ENCODE measurements around the gene KRT23. TPM values are rescaled to one million over a fixed set of nuclear protein-coding genes. Genes with fewer than 3 reads are reported as not detected.

KRT23 gene
- total RNA-seq, 1 donor from 2014 or later = 1.9 TPM

- DNase-seq = no peak
- intact Hi-C loops (cut with DNase I) = no loop called here
- TF ChIP-seq CTCF (IDR thresholded peaks at IDR 0.05) = no peak
- H3K27me3 ChIP-seq (ENCODE audit: low read depth) = no peaks in the 10 kb centered on the region
- peaks cover 14% of the 10 kb centered on the region for H3K4me1 ChIP-seq
- no peaks in the 10 kb centered on the region for H3K9me3 ChIP-seq
- ATAC-seq = no peak
- no peak overlapping the region for H3K4me3 ChIP-seq
- no peaks in the 10 kb centered on the region for H3K36me3 ChIP-seq
- no peak overlapping the region for H3K27ac ChIP-seq
Observed at GRCh38 chr17:40910441-40910841, 27.0 kb downstream of the KRT23 start.

- peak; percentile 43 to 52 for ATAC-seq
- intact Hi-C loops (cut with DNase I) = no loop called here
- peaks cover 14% of the 10 kb centered on the region for H3K4me1 ChIP-seq
Observed at GRCh38 chr17:40909755-40910154, 27.7 kb downstream of the KRT23 start.

GRCh38 chr17:40909351-40909750 is 28.1 kb downstream of the KRT23 start:
- Histone ChIP-seq H3K4me3 (no peak overlapping the region), H3K9me3 (no peaks in the 10 kb centered on the region), H3K36me3 (no peaks in the 10 kb centered on the region), H3K4me1 (peaks cover 14% of the 10 kb centered on the region), H3K27ac (no peak overlapping the region), H3K27me3 (ENCODE audit: low read depth) (no peaks in the 10 kb centered on the region)
- ATAC-seq = peak; percentile 97
- intact Hi-C loops (cut with DNase I) = no loop called here
- peak; percentile 83 for DNase-seq
- TF ChIP-seq CTCF (IDR thresholded peaks at IDR 0.05) = peak; percentile 75

More at GRCh38 chr17:40909755-40910154, 27.7 kb downstream of the KRT23 start:
- DNase-seq = no peak
- no peaks in the 10 kb centered on the region for H3K9me3 ChIP-seq
- no peak overlapping the region for H3K27ac ChIP-seq
- H3K27me3 ChIP-seq (ENCODE audit: low read depth) = no peaks in the 10 kb centered on the region
- no peak for TF ChIP-seq CTCF (IDR thresholded peaks at IDR 0.05)
- H3K36me3 ChIP-seq = no peaks in the 10 kb centered on the region
- no peak overlapping the region for H3K4me3 ChIP-seq

- Histone ChIP-seq H3K36me3 (no peaks in the 10 kb centered on the region), H3K4me1 (peaks cover 10% of the 10 kb centered on the region), H3K4me3 (no peak overlapping the region), H3K27me3 (ENCODE audit: low read depth) (no peaks in the 10 kb centered on the region), H3K9me3 (no peaks in the 10 kb centered on the region), H3K27ac (no peak overlapping the region)
- no peak for DNase-seq
- intact Hi-C loops (cut with DNase I) = no loop called here
- ATAC-seq = no peak
- TF ChIP-seq CTCF (IDR thresholded peaks at IDR 0.05) = no peak
Observed at GRCh38 chr17:40906613-40907012, 30.8 kb downstream of the KRT23 start.

GRCh38 chr17:40905370-40905769 is 32.1 kb downstream of the KRT23 start:
- Histone ChIP-seq H3K4me3 (no peak overlapping the region), H3K4me1 (peaks cover 10% of the 10 kb centered on the region), H3K27ac (no peak overlapping the region), H3K36me3 (no peaks in the 10 kb centered on the region), H3K9me3 (no peaks in the 10 kb centered on the region), H3K27me3 (ENCODE audit: low read depth) (no peaks in the 10 kb centered on the region)
- TF ChIP-seq CTCF (IDR thresholded peaks at IDR 0.05) = no peak
- intact Hi-C loops (cut with DNase I) = no loop called here
- ATAC-seq = no peak
- DNase-seq = no peak
